ENCODE measurements around the gene TRIM31.

DNA sequence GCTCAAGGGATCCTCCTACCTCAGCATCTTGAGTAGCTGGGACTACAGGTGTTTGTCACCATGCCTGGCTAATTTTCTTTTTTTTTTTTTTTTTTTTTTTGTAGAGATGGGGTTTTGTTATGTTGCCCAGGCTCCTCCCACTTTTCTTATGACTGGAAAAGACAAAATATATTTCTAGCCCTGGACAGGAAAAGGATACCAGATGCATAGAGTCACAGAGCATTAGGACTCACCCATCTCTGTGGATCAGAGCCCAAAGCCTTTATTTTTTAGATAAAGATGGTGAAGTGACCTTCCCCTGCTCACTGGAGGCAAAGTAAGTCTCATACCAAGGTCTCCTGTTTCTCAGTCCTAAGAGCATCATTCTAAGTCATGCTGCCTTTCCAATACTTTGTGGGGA lies 44.7 kb upstream of the TRIM31 start:
- TF ChIP-seq, protein P1, sequence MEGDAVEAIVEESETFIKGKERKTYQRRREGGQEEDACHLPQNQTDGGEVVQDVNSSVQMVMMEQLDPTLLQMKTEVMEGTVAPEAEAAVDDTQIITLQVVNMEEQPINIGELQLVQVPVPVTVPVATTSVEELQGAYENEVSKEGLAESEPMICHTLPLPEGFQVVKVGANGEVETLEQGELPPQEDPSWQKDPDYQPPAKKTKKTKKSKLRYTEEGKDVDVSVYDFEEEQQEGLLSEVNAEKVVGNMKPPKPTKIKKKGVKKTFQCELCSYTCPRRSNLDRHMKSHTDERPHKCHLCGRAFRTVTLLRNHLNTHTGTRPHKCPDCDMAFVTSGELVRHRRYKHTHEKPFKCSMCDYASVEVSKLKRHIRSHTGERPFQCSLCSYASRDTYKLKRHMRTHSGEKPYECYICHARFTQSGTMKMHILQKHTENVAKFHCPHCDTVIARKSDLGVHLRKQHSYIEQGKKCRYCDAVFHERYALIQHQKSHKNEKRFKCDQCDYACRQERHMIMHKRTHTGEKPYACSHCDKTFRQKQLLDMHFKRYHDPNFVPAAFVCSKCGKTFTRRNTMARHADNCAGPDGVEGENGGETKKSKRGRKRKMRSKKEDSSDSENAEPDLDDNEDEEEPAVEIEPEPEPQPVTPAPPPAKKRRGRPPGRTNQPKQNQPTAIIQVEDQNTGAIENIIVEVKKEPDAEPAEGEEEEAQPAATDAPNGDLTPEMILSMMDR (IDR thresholded peaks at IDR 0.05 in 8 of 11, conservative IDR thresholded peaks at IDR 0.05 in 3 of 11), result no peak
- TF ChIP-seq POLR2A (IDR thresholded peaks at IDR 0.05), result no peak

Data from spleen (tissue), 7 donors.